Measurements from ENCODE around the gene ZEB1. TPM values are rescaled to one million over a fixed set of nuclear protein-coding genes. Genes with fewer than 3 reads are reported as not detected.

ZEB1 gene
- total and polyA plus RNA-seq, 10 of the 15 experiments (the other 5 are each of a cell fraction or from before 2014, with no cell fraction given) = 10.4 to 35.6 (median 24.5) TPM

DNA sequence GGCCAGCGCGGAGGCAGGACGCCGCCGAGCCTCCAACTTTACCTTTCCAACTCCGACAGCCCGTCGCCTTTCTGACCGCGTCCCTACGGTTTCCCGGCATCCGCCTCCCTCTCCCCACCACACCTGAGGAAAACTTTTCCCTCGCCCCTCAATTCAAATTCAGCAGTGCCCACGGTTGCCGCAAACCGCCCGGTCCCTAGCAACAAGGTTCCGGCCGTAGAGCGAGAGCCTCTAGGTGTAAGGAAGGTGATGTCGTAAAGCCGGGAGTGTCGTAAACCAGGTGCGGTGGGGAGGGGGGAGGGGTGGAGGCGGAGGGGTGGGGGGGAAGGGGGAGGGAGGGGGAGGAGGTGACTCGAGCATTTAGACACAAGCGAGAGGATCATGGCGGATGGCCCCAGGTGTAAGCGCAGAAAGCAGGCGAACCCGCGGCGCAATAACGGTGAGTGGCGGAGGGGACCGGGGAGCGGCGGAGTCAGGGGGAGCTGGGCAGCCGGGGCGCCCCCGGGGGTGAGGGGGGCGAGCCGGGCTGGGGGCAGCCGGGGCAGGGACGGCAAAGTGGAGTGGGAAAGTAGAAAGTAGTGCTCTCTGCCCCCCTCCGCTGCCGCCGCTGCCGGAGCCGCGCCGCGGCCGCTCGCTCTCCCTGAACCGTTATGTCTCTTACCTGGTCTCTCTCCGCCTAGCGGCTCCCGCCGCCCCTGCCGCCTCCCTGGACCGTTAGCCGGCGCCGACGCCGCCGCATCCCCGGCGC lies at the start of gene ZEB1 (continued):
- TF ChIP-seq, protein P1, sequence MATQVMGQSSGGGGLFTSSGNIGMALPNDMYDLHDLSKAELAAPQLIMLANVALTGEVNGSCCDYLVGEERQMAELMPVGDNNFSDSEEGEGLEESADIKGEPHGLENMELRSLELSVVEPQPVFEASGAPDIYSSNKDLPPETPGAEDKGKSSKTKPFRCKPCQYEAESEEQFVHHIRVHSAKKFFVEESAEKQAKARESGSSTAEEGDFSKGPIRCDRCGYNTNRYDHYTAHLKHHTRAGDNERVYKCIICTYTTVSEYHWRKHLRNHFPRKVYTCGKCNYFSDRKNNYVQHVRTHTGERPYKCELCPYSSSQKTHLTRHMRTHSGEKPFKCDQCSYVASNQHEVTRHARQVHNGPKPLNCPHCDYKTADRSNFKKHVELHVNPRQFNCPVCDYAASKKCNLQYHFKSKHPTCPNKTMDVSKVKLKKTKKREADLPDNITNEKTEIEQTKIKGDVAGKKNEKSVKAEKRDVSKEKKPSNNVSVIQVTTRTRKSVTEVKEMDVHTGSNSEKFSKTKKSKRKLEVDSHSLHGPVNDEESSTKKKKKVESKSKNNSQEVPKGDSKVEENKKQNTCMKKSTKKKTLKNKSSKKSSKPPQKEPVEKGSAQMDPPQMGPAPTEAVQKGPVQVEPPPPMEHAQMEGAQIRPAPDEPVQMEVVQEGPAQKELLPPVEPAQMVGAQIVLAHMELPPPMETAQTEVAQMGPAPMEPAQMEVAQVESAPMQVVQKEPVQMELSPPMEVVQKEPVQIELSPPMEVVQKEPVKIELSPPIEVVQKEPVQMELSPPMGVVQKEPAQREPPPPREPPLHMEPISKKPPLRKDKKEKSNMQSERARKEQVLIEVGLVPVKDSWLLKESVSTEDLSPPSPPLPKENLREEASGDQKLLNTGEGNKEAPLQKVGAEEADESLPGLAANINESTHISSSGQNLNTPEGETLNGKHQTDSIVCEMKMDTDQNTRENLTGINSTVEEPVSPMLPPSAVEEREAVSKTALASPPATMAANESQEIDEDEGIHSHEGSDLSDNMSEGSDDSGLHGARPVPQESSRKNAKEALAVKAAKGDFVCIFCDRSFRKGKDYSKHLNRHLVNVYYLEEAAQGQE (IDR thresholded peaks at IDR 0.05; ENCODE audit: low read depth, low read length) = peak; percentile 7; the same call in 1 of the 2 replicates
- TF ChIP-seq CEBPB (IDR thresholded peaks at IDR 0.05; ENCODE audit: borderline replicate concordance in 1 of 2, low read depth in 2 of 2, low read length in 2 of 2) = no peak
- TF ChIP-seq CBX3 (IDR thresholded peaks at IDR 0.05; ENCODE audit: borderline replicate concordance, low read depth) = no peak
- 0 out of 2 replicates have a peak, but pooled peaks have one; percentile 8 for TF ChIP-seq RAD21 (IDR thresholded peaks at IDR 0.05; ENCODE audit: insufficient read depth, low read depth, low read length)
- TF ChIP-seq, protein P2, sequence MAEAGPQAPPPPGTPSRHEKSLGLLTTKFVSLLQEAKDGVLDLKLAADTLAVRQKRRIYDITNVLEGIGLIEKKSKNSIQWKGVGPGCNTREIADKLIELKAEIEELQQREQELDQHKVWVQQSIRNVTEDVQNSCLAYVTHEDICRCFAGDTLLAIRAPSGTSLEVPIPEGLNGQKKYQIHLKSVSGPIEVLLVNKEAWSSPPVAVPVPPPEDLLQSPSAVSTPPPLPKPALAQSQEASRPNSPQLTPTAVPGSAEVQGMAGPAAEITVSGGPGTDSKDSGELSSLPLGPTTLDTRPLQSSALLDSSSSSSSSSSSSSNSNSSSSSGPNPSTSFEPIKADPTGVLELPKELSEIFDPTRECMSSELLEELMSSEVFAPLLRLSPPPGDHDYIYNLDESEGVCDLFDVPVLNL (IDR thresholded peaks at IDR 0.05; ENCODE audit: low read depth, low read length) = peak; percentile 59; the same call in 1 of the 2 replicates
- no peak; the same call in none of the 2 replicates for TF ChIP-seq SIN3A (IDR thresholded peaks at IDR 0.05; ENCODE audit: low read depth, low read length)
- TF ChIP-seq, protein P3, sequence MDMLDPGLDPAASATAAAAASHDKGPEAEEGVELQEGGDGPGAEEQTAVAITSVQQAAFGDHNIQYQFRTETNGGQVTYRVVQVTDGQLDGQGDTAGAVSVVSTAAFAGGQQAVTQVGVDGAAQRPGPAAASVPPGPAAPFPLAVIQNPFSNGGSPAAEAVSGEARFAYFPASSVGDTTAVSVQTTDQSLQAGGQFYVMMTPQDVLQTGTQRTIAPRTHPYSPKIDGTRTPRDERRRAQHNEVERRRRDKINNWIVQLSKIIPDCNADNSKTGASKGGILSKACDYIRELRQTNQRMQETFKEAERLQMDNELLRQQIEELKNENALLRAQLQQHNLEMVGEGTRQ (IDR thresholded peaks at IDR 0.05; ENCODE audit: borderline replicate concordance, low read depth, low read length) = no peak
- TF ChIP-seq, protein P4, sequence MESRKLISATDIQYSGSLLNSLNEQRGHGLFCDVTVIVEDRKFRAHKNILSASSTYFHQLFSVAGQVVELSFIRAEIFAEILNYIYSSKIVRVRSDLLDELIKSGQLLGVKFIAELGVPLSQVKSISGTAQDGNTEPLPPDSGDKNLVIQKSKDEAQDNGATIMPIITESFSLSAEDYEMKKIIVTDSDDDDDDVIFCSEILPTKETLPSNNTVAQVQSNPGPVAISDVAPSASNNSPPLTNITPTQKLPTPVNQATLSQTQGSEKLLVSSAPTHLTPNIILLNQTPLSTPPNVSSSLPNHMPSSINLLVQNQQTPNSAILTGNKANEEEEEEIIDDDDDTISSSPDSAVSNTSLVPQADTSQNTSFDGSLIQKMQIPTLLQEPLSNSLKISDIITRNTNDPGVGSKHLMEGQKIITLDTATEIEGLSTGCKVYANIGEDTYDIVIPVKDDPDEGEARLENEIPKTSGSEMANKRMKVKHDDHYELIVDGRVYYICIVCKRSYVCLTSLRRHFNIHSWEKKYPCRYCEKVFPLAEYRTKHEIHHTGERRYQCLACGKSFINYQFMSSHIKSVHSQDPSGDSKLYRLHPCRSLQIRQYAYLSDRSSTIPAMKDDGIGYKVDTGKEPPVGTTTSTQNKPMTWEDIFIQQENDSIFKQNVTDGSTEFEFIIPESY (IDR thresholded peaks at IDR 0.05) = no peak
- no peak for TF ChIP-seq ZNF622 (IDR thresholded peaks at IDR 0.05)
- TF ChIP-seq MAX (IDR thresholded peaks at IDR 0.05; ENCODE audit: low read depth, low read length) = no peak
- TF ChIP-seq NR2C1 (IDR thresholded peaks at IDR 0.05) = no peak
- TF ChIP-seq HCFC1 (IDR thresholded peaks at IDR 0.05; ENCODE audit: low read length) = no peak
- TF ChIP-seq TAF1 (IDR thresholded peaks at IDR 0.05; ENCODE audit: borderline replicate concordance, low read depth, low read length) = peak; percentile 82
- no peak for TF ChIP-seq STAT1 (conservative IDR thresholded peaks at IDR 0.05)
- TF ChIP-seq IKZF1 (conservative IDR thresholded peaks at IDR 0.05) = no peak
- no peak for TF ChIP-seq JUNB (IDR thresholded peaks at IDR 0.05)
- TF ChIP-seq NBN (IDR thresholded peaks at IDR 0.05) = peak; percentile 68; the same call in 1 of the 2 replicates
- no peak for TF ChIP-seq IRF5 (IDR thresholded peaks at IDR 0.05; ENCODE audit: borderline replicate concordance)
- 0 out of 2 replicates have a peak, but pooled peaks have one; percentile 6 for TF ChIP-seq BACH1 (IDR thresholded peaks at IDR 0.05; ENCODE audit: borderline replicate concordance)
- TF ChIP-seq, protein P5, sequence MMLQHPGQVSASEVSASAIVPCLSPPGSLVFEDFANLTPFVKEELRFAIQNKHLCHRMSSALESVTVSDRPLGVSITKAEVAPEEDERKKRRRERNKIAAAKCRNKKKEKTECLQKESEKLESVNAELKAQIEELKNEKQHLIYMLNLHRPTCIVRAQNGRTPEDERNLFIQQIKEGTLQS (IDR thresholded peaks at IDR 0.05; ENCODE audit: borderline replicate concordance, extremely low read depth, low read depth, low read length) = peak; percentile 87
